Left ventricle myocardium superior (tissue), 1 donor: ENCODE results near the gene GNGT1. TPM values are rescaled to one million over a fixed set of nuclear protein-coding genes. Genes with fewer than 3 reads are reported as not detected.

Source experiments
- total RNA-seq: library from RNA; stranded (reverse); fragmentation: NEBNext Ultra II Directional; extraction: Animal tissue kit (Norgen Biotek cat#: 25700); gene quantifications from one replicate; pipeline ENCODE4 v1.2.1, GENCODE V29; 2021
- donor health status: DM: no; HTN: yes; CAD: no; lungs with severe emphysema.

The GNGT1 gene
- total RNA-seq, 1 donor from 2014 or later: not detected

Other genes starting within 250 kb of the GNGT1 start
- gene TFPI2, start 15.8 kb upstream of the GNGT1 start, total RNA-seq: 1.4 TPM
- 20.3 TPM for gene GNG11, start 15.2 kb downstream of the GNGT1 start, total RNA-seq
- 14.6 TPM for gene BET1, start 97.8 kb downstream of the GNGT1 start, total RNA-seq